Measurements from ENCODE around the gene SMYD3.

The SMYD3 gene

GRCh38 chr1:246503341-246503740 lies 3.7 kb downstream of the SMYD3 start:
- H3K27me3 ChIP-seq (replicated peaks; ENCODE audit: control insufficient read depth, insufficient read depth, low read length), result no peaks in the 10 kb centered on the region
- TF ChIP-seq CTCF (IDR thresholded peaks at IDR 0.05; ENCODE audit: insufficient read depth, low read length, poor library complexity, severe bottlenecking), result no peak
- DNase-seq (ENCODE audit: extremely low read depth, insufficient read length), result no peak
- no peak overlapping the region for H3K4me3 ChIP-seq (replicated peaks; ENCODE audit: low read depth, low read length)
- H3K36me3 ChIP-seq (ENCODE audit: control insufficient read depth, insufficient read depth, low read length), result no peaks in the 10 kb centered on the region

DNA sequence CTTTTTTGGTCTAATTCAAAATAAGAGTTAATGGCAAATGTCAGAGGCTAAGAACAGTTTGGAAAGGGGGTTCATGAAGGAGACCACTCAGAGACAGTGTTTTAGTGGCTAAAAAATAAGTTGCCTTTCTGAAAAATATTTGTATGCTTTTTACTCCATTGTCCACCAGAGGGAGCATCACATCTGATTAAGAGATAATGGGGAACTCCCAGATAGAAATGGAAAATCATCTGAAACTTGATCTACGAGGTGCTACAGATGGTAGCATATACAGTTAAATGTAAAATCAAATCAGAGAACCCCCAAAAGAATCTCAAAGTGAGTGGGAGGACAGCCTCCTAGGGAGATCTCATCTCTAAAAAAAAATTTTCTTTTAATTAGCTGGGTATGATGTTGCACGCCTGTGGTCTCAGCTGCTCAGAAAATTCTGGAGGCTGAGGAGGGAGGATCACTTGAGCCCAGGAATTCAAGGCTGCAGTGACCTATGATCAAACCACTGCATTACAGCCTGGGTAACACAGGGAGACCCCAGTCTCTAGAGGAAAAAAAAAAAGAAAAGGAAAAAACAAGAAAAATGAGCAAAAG lies 9.7 kb downstream of the SMYD3 start:
- TF ChIP-seq CTCF (IDR thresholded peaks at IDR 0.05; ENCODE audit: insufficient read depth, low read length, poor library complexity, severe bottlenecking), result peak; percentile 56
- H3K4me3 ChIP-seq (replicated peaks; ENCODE audit: low read depth, low read length), result no peak overlapping the region
- H3K36me3 ChIP-seq (ENCODE audit: control insufficient read depth, insufficient read depth, low read length), result no peaks in the 10 kb centered on the region
- no peak for DNase-seq (ENCODE audit: extremely low read depth, insufficient read length)
- no peaks in the 10 kb centered on the region for H3K27me3 ChIP-seq (replicated peaks; ENCODE audit: control insufficient read depth, insufficient read depth, low read length)

DNA sequence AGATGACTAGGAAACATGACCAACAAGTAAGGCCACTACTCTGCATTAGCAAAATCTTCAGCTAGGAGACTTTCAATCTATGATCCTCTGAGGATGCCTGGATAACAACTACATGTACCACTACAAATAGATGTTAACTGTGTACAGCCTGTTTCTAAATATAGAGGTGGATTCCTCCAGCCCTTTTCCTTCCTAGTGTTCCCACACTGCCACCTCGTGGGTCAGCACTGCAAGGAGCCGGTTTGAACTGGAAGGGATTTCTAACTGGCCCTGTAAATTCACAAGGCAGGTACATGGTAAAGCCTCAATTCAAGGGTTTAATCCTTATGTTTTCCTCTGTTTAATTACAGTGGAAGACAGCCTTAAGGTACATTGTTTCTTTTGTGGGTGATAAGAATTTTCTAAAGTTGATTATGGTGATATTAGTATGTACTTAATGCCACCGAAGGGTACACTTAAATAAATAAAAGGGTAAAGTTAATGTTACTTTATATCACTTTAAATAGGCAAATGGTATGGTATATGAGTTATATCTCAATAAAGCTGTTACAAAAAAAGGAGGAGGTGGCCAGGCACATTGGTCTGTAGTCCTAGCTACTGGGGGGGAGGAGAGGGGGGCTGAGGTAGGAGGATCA lies 14.4 kb downstream of the SMYD3 start:
- no peak for DNase-seq (ENCODE audit: extremely low read depth, insufficient read length)

GRCh38 chr1:246491551-246492053 lies 15.5 kb downstream of the SMYD3 start:
- Histone ChIP-seq H3K27me3 (replicated peaks; ENCODE audit: control insufficient read depth, insufficient read depth, low read length) (no peaks in the 10 kb centered on the region), H3K36me3 (ENCODE audit: control insufficient read depth, insufficient read depth, low read length) (no peaks in the 10 kb centered on the region), H3K4me3 (replicated peaks; ENCODE audit: low read depth, low read length) (no peak overlapping the region)
- no peak for TF ChIP-seq CTCF (IDR thresholded peaks at IDR 0.05; ENCODE audit: insufficient read depth, low read length, poor library complexity, severe bottlenecking)
- DNase-seq (ENCODE audit: extremely low read depth, insufficient read length), result no peak

More for the DNA sequence above, 14.4 kb downstream of the SMYD3 start:
- no peaks in the 10 kb centered on the region for H3K36me3 ChIP-seq (ENCODE audit: control insufficient read depth, insufficient read depth, low read length)
- no peak overlapping the region for H3K4me3 ChIP-seq (replicated peaks; ENCODE audit: low read depth, low read length)
- H3K27me3 ChIP-seq (replicated peaks; ENCODE audit: control insufficient read depth, insufficient read depth, low read length), result no peaks in the 10 kb centered on the region
- peak; percentile 71 for TF ChIP-seq CTCF (IDR thresholded peaks at IDR 0.05; ENCODE audit: insufficient read depth, low read length, poor library complexity, severe bottlenecking)

DNA sequence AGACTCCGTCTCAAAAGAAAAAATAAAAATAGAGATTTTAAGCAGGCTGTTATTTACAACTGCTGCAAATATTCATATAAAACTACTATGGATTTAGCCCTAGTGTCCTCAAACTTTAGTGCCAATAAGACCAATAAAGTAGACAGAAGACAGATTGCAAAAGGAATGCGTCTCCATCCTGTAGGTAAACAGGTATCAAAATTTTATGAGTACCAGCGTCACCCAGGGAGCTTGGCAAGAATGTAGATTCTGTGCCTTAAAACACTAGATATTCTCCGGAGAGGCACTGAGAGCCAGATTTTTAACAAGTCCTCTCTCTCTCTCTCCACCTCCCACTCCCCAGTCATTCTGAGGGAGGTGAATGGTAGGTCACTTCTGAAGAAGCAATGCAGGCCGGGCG lies 18.4 kb downstream of the SMYD3 start:
- H3K36me3 ChIP-seq (ENCODE audit: control insufficient read depth, insufficient read depth, low read length), result no peaks in the 10 kb centered on the region
- H3K4me3 ChIP-seq (replicated peaks; ENCODE audit: low read depth, low read length), result no peak overlapping the region
- no peaks in the 10 kb centered on the region for H3K27me3 ChIP-seq (replicated peaks; ENCODE audit: control insufficient read depth, insufficient read depth, low read length)
- TF ChIP-seq CTCF (IDR thresholded peaks at IDR 0.05; ENCODE audit: insufficient read depth, low read length, poor library complexity, severe bottlenecking), result no peak
- DNase-seq (ENCODE audit: extremely low read depth, insufficient read length), result no peak

Measured in GM06990 (cell line).